GM23338 (cell line): ENCODE measurements around the gene PPP1R3G. TPM values are rescaled to one million over a fixed set of nuclear protein-coding genes. Genes with fewer than 3 reads are reported as not detected.

ENCODE experiments used
- ATAC-seq: fragments of 200-7000 bp; cut with Tn5 transposase; 3 replicates; pipeline ENCODE4 v1.9.1; 2020
- DNase-seq: peaks from one replicate; pipeline ENCODE4 v3.0.0-alpha.2; 2015; ENCODE audit warnings: low spot score
- H2AFZ ChIP-seq: fragments of 200-600 bp; sonication (generic); 2 replicates; pipeline ENCODE4 v1.8.0; 2016; ENCODE audit warnings: antibody characterized with exemption, mild to moderate bottlenecking, moderate library complexity
- H3F3A ChIP-seq: fragments of 200-600 bp; sonication (generic); replicated peaks from 2 replicates; pipeline ENCODE4 v1.8.0; 2017; ENCODE audit warnings: antibody characterized with exemption, mixed run types, low read depth
- H3K27ac ChIP-seq: fragments of 200-600 bp; sonication (generic); 2 replicates; pipeline ENCODE4 v1.6.1; 2016; ENCODE audit warnings: low read depth
- H3K27me3 ChIP-seq: fragments of 200-600 bp; sonication (generic); 2 replicates; pipeline ENCODE4 v1.8.0; 2016; ENCODE audit warnings: mild to moderate bottlenecking, mixed run types, moderate library complexity; ENCODE audit not compliant: insufficient read depth
- H3K36me3 ChIP-seq: fragments of 200-600 bp; sonication (generic); 2 replicates; pipeline ENCODE4 v1.8.0; 2016; ENCODE audit warnings: mild to moderate bottlenecking; ENCODE audit not compliant: insufficient read depth
- H3K4me1 ChIP-seq: fragments of 200-600 bp; sonication (generic); 2 replicates; pipeline ENCODE4 v1.8.0; 2016; ENCODE audit warnings: mild to moderate bottlenecking, moderate library complexity; ENCODE audit not compliant: insufficient read depth
- H3K4me2 ChIP-seq: fragments of 200-600 bp; sonication (generic); 2 replicates; pipeline ENCODE4 v1.7.1; 2017; ENCODE audit warnings: mixed run types
- H3K4me3 ChIP-seq: fragments of 200-600 bp; sonication (generic); 2 replicates; pipeline ENCODE4 v1.6.1; 2016; ENCODE audit warnings: mixed run types
- H3K79me2 ChIP-seq: fragments of 200-600 bp; sonication (generic); replicated peaks from 2 replicates; pipeline ENCODE4 v1.8.0; 2017; ENCODE audit warnings: mild to moderate bottlenecking; ENCODE audit not compliant: insufficient read depth
- H3K9me2 ChIP-seq: fragments of 200-600 bp; sonication (generic); 2 replicates; pipeline ENCODE4 v1.8.0; 2017; ENCODE audit not compliant: insufficient read depth
- H4K20me1 ChIP-seq: fragments of 200-600 bp; sonication (generic); replicated peaks from 2 replicates; pipeline ENCODE4 v1.8.0; 2017; ENCODE audit warnings: mild to moderate bottlenecking; ENCODE audit not compliant: insufficient read depth
- H3K27ac Mint-ChIP-seq: 2 replicates; pipeline ENCODE4 v1.8.0; 2020; ENCODE audit warnings: inconsistent platforms, mild to moderate bottlenecking, moderate library complexity, mixed read lengths
- H3K27me3 Mint-ChIP-seq: 3 replicates; pipeline ENCODE4 v1.8.0; 2022; ENCODE audit warnings: low read depth, mild to moderate bottlenecking, moderate library complexity, mixed read lengths, inconsistent platforms; ENCODE audit not compliant: insufficient read depth, poor library complexity
- H3K36me3 Mint-ChIP-seq: 3 replicates; pipeline ENCODE4 v1.8.0; 2021; ENCODE audit warnings: low read depth, mild to moderate bottlenecking, inconsistent platforms, moderate library complexity, mixed read lengths
- H3K4me1 Mint-ChIP-seq: 3 replicates; pipeline ENCODE4 v1.8.0; 2020; ENCODE audit warnings: mild to moderate bottlenecking, inconsistent platforms, mixed read lengths
- H3K4me3 Mint-ChIP-seq: 3 replicates; pipeline ENCODE4 v1.8.0; 2021; ENCODE audit warnings: moderate library complexity, mild to moderate bottlenecking, inconsistent platforms, mixed read lengths
- H3K9me3 Mint-ChIP-seq: 3 replicates; pipeline ENCODE4 v1.8.0; 2020; ENCODE audit warnings: moderate library complexity, mild to moderate bottlenecking, inconsistent platforms, mixed read lengths
- CREB1 ChIP-seq: fragments of 250-450 bp; sonication (Bioruptor Pico); IDR thresholded peaks from 2 replicates; pipeline ENCODE4 v1.5.0; 2020; ENCODE audit warnings: low read depth, mild to moderate bottlenecking, moderate library complexity
- EZH2 ChIP-seq: fragments of 200-600 bp; sonication (generic); IDR thresholded peaks from one replicate; pipeline ENCODE4 v1.8.0; 2017; ENCODE audit warnings: antibody characterized with exemption, mild to moderate bottlenecking, low read depth; ENCODE audit not compliant: unreplicated experiment
- EZH2phosphoT487 ChIP-seq: fragments of 200-600 bp; sonication (generic); IDR thresholded peaks from one replicate; pipeline ENCODE4 v1.8.1; 2018; ENCODE audit warnings: antibody characterized with exemption; ENCODE audit not compliant: unreplicated experiment
- JUNB ChIP-seq: IDR thresholded peaks from one replicate; pipeline ENCODE4 v1.6.1; 2016; ENCODE audit warnings: antibody characterized with exemption; ENCODE audit not compliant: unreplicated experiment
- NANOG ChIP-seq: IDR thresholded peaks from 2 replicates; pipeline ENCODE4 v1.6.1; 2016; ENCODE audit warnings: antibody characterized with exemption, borderline replicate concordance
- POLR2AphosphoS5 ChIP-seq: IDR thresholded peaks from 2 replicates; pipeline ENCODE4 v1.6.1; 2016; ENCODE audit warnings: antibody characterized with exemption, low read depth
- STAT1 ChIP-seq: IDR thresholded peaks from one replicate; pipeline ENCODE4 v1.6.1; 2016; ENCODE audit warnings: antibody characterized with exemption; ENCODE audit not compliant: unreplicated experiment
- ZNF114 ChIP-seq: fragments of 250-450 bp; sonication (Bioruptor Pico); IDR thresholded peaks from 2 replicates; pipeline ENCODE4 v1.5.0; 2020; ENCODE audit warnings: mild to moderate bottlenecking, moderate library complexity
- ZNF331 ChIP-seq: fragments of 250-450 bp; sonication (Bioruptor Pico); IDR thresholded peaks from 2 replicates; pipeline ENCODE4 v1.5.0; 2020; ENCODE audit warnings: low read depth, mild to moderate bottlenecking, moderate library complexity
- polyA plus RNA-seq: library from polyadenylated mRNA; unstranded; fragments of >200 nt; fragmentation: Nextera tagmentation; extraction: Ambion mirVana; gene quantifications from 2 replicates; pipeline ENCODE4 v1.2.1, GENCODE V29; 2016
- total RNA-seq: library from RNA; depleted of rRNA; stranded (reverse); fragments of >200 nt; shearing (Covaris generic); gene quantifications from 2 replicates; pipeline ENCODE4 v1.2.3, GENCODE V29; 2014
- TF ChIP-seq, protein P1 (sequence below): IDR thresholded peaks from one replicate; pipeline ENCODE4 v1.6.1; 2018; ENCODE audit warnings: antibody characterized with exemption; ENCODE audit not compliant: unreplicated experiment
- TF ChIP-seq, protein P2 (sequence below): IDR thresholded peaks from 2 replicates; pipeline ENCODE4 v1.6.1; 2016; ENCODE audit warnings: antibody characterized with exemption
- TF ChIP-seq, protein P3 (sequence below): fragments of 250-450 bp; sonication (Bioruptor Pico); IDR thresholded peaks from 2 replicates; pipeline ENCODE4 v1.5.0; 2020; ENCODE audit warnings: mild to moderate bottlenecking, moderate library complexity
- TF ChIP-seq, protein P4 (sequence below), 2 experiments: fragments of 200-600 bp in 1 of 2; sonication (generic) in 1 of 2; conservative IDR thresholded peaks; 2 replicates each; pipeline versions ENCODE4 v1.5.1 to v1.6.1; 2016 to 2017; ENCODE audit warnings: antibody characterized with exemption in 2 of 2, low read depth in 2 of 2, mild to moderate bottlenecking in 2 of 2, moderate library complexity in 1 of 2

Gene PPP1R3G
- total and polyA plus RNA-seq, 2 experiments from 2014 or later = 0.13 to 0.24 TPM

DNA sequence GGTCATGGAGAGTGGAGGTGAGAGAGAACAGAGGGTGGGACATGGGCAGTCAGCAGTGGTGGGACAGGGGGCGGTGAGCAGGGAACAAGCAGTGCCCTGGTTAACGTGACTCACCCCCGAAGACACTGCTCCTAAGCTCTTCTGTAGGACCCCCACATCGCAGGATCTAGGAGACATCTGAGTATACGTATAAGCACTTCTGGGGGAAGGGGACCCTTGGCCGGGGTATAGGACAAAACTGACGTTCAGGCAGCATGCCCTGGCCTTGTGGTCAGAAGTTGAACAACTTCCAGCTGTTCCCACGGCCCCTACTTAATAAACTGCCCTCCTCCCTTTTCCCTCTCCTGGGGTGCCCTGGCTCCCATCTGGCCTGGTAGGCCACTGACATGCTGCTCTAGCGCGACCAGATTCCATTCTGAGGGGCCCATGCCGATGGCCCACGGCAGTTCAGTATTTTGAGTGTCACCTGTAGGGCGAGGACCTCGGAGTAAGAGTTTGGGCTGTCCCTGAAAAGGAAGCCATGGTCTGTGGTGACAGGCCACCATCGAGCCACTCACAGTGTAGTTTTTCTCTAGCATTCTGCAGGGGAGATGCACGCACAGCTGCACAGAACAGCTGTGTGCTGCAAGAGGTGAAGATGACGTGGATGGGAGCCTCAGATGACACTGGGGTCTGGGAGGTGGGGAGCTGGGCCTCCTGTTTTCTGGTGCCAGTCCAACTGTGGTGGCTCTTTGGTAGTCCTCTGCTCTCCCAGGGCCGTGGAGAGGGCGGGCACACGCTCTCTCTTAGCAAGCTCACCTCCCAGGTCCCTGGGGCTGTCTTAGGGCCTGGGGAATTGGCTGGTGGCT lies 38.4 kb downstream of the PPP1R3G start:
- ATAC-seq = no peak
- H3K27ac Mint-ChIP-seq = no peak overlapping the region; the same call in 1 of the 2 replicates
- peaks cover 2% of the 10 kb centered on the region for H3K27me3 Mint-ChIP-seq
- no peaks in the 10 kb centered on the region for H3K4me1 ChIP-seq
- TF ChIP-seq EZH2phosphoT487 (no peak), ZNF114 (no peak), ZNF331 (CRISPR knock-in tag) (no peak), JUNB (no peak), NANOG (no peak), STAT1 (no peak), POLR2AphosphoS5 (no peak), EZH2 (no peak), CREB1 (CRISPR knock-in tag) (no peak)
- TF ChIP-seq, protein P1, sequence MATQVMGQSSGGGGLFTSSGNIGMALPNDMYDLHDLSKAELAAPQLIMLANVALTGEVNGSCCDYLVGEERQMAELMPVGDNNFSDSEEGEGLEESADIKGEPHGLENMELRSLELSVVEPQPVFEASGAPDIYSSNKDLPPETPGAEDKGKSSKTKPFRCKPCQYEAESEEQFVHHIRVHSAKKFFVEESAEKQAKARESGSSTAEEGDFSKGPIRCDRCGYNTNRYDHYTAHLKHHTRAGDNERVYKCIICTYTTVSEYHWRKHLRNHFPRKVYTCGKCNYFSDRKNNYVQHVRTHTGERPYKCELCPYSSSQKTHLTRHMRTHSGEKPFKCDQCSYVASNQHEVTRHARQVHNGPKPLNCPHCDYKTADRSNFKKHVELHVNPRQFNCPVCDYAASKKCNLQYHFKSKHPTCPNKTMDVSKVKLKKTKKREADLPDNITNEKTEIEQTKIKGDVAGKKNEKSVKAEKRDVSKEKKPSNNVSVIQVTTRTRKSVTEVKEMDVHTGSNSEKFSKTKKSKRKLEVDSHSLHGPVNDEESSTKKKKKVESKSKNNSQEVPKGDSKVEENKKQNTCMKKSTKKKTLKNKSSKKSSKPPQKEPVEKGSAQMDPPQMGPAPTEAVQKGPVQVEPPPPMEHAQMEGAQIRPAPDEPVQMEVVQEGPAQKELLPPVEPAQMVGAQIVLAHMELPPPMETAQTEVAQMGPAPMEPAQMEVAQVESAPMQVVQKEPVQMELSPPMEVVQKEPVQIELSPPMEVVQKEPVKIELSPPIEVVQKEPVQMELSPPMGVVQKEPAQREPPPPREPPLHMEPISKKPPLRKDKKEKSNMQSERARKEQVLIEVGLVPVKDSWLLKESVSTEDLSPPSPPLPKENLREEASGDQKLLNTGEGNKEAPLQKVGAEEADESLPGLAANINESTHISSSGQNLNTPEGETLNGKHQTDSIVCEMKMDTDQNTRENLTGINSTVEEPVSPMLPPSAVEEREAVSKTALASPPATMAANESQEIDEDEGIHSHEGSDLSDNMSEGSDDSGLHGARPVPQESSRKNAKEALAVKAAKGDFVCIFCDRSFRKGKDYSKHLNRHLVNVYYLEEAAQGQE = no peak
- TF ChIP-seq, protein P2, sequence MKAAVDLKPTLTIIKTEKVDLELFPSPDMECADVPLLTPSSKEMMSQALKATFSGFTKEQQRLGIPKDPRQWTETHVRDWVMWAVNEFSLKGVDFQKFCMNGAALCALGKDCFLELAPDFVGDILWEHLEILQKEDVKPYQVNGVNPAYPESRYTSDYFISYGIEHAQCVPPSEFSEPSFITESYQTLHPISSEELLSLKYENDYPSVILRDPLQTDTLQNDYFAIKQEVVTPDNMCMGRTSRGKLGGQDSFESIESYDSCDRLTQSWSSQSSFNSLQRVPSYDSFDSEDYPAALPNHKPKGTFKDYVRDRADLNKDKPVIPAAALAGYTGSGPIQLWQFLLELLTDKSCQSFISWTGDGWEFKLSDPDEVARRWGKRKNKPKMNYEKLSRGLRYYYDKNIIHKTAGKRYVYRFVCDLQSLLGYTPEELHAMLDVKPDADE = no peak
- TF ChIP-seq, protein P3, sequence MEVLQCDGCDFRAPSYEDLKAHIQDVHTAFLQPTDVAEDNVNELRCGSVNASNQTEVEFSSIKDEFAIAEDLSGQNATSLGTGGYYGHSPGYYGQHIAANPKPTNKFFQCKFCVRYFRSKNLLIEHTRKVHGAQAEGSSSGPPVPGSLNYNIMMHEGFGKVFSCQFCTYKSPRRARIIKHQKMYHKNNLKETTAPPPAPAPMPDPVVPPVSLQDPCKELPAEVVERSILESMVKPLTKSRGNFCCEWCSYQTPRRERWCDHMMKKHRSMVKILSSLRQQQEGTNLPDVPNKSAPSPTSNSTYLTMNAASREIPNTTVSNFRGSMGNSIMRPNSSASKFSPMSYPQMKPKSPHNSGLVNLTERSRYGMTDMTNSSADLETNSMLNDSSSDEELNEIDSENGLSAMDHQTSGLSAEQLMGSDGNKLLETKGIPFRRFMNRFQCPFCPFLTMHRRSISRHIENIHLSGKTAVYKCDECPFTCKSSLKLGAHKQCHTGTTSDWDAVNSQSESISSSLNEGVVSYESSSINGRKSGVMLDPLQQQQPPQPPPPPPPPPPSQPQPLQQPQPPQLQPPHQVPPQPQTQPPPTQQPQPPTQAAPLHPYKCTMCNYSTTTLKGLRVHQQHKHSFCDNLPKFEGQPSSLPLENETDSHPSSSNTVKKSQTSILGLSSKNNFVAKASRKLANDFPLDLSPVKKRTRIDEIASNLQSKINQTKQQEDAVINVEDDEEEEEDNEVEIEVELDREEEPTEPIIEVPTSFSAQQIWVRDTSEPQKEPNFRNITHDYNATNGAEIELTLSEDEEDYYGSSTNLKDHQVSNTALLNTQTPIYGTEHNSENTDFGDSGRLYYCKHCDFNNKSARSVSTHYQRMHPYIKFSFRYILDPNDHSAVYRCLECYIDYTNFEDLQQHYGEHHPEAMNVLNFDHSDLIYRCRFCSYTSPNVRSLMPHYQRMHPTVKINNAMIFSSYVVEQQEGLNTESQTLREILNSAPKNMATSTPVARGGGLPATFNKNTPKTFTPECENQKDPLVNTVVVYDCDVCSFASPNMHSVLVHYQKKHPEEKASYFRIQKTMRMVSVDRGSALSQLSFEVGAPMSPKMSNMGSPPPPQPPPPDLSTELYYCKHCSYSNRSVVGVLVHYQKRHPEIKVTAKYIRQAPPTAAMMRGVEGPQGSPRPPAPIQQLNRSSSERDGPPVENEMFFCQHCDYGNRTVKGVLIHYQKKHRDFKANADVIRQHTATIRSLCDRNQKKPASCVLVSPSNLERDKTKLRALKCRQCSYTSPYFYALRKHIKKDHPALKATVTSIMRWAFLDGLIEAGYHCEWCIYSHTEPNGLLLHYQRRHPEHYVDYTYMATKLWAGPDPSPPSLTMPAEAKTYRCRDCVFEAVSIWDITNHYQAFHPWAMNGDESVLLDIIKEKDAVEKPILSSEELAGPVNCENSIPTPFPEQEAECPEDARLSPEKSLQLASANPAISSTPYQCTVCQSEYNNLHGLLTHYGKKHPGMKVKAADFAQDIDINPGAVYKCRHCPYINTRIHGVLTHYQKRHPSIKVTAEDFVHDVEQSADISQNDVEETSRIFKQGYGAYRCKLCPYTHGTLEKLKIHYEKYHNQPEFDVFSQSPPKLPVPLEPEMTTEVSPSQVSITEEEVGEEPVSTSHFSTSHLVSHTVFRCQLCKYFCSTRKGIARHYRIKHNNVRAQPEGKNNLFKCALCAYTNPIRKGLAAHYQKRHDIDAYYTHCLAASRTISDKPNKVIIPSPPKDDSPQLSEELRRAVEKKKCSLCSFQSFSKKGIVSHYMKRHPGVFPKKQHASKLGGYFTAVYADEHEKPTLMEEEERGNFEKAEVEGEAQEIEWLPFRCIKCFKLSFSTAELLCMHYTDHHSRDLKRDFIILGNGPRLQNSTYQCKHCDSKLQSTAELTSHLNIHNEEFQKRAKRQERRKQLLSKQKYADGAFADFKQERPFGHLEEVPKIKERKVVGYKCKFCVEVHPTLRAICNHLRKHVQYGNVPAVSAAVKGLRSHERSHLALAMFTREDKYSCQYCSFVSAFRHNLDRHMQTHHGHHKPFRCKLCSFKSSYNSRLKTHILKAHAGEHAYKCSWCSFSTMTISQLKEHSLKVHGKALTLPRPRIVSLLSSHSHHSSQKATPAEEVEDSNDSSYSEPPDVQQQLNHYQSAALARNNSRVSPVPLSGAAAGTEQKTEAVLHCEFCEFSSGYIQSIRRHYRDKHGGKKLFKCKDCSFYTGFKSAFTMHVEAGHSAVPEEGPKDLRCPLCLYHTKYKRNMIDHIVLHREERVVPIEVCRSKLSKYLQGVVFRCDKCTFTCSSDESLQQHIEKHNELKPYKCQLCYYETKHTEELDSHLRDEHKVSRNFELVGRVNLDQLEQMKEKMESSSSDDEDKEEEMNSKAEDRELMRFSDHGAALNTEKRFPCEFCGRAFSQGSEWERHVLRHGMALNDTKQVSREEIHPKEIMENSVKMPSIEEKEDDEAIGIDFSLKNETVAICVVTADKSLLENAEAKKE = no peak
- TF ChIP-seq, protein P4, sequence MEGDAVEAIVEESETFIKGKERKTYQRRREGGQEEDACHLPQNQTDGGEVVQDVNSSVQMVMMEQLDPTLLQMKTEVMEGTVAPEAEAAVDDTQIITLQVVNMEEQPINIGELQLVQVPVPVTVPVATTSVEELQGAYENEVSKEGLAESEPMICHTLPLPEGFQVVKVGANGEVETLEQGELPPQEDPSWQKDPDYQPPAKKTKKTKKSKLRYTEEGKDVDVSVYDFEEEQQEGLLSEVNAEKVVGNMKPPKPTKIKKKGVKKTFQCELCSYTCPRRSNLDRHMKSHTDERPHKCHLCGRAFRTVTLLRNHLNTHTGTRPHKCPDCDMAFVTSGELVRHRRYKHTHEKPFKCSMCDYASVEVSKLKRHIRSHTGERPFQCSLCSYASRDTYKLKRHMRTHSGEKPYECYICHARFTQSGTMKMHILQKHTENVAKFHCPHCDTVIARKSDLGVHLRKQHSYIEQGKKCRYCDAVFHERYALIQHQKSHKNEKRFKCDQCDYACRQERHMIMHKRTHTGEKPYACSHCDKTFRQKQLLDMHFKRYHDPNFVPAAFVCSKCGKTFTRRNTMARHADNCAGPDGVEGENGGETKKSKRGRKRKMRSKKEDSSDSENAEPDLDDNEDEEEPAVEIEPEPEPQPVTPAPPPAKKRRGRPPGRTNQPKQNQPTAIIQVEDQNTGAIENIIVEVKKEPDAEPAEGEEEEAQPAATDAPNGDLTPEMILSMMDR (conservative IDR thresholded peaks at IDR 0.05; ENCODE audit: low read depth in 2 of 2) = no peak
- no peak overlapping the region for H3K27ac ChIP-seq
- H3K9me2 ChIP-seq = no peaks in the 10 kb centered on the region
- H3K4me1 Mint-ChIP-seq = peaks cover 13% of the 10 kb centered on the region
- H3K4me2 ChIP-seq = no peak overlapping the region
- H3F3A ChIP-seq = no peaks in the 10 kb centered on the region
- no peak overlapping the region for H3K4me3 Mint-ChIP-seq
- no peak overlapping the region for H2AFZ ChIP-seq
- peaks cover 11% of the 10 kb centered on the region; the same call in 2 of the 3 replicates for H3K36me3 Mint-ChIP-seq
- no peaks in the 10 kb centered on the region for H3K79me2 ChIP-seq
- peaks cover 2% of the 10 kb centered on the region; the same call in 1 of the 3 replicates for H3K9me3 Mint-ChIP-seq
- no peaks in the 10 kb centered on the region; the same call in 1 of the 2 replicates for H4K20me1 ChIP-seq
- no peak for DNase-seq
- H3K4me3 ChIP-seq = no peak overlapping the region
- H3K36me3 ChIP-seq = no peaks in the 10 kb centered on the region
- no peaks in the 10 kb centered on the region for H3K27me3 ChIP-seq
